ENCODE measurements around the gene ABR. TPM values are rescaled to one million over a fixed set of nuclear protein-coding genes. Genes with fewer than 3 reads are reported as not detected.

ABR gene
- 34.1 and 43.7 TPM in 2 replicates for total RNA-seq

GRCh38 chr17:1179818-1180742 lies at the start of gene ABR:
Gene ABR, minus strand, starts transcription at chr17:1179981. Its CDS starts 254 bp downstream, at chr17:1179727.

GRCh38 chr17:996554-997344 lies 183.0 kb downstream of the ABR start, which contains the start of gene TIMM22:
Gene TIMM22, plus strand, starts transcription at chr17:997129. Its CDS starts 14 bp downstream, at chr17:997143.

GRCh38 chr17:979539-980405 lies 200.0 kb downstream of the ABR start, which contains the start of gene NXN:
Gene NXN, minus strand, starts transcription at chr17:979776.

Other genes starting within 250 kb of the ABR start
- gene NXN, start 200.2 kb downstream of the ABR start, total RNA-seq: 2.1 and 6.5 TPM in 2 replicates
- 14.7 and 20.3 TPM in 2 replicates for gene TIMM22, start 182.9 kb downstream of the ABR start, total RNA-seq
- gene BHLHA9, start 90.5 kb upstream of the ABR start, total RNA-seq: 0.28 TPM in 1 of 2 replicates, not detected in the other
- gene TRARG1, start 99.7 kb upstream of the ABR start, total RNA-seq: not detected in 2 replicates
- 374 and 1,144 TPM in 2 replicates for gene YWHAE, start 220.2 kb upstream of the ABR start, total RNA-seq